ENCODE data around the gene ADIPOR2.
"Not testable (repeated sequence)": the region's sequence is repeated elsewhere in the genome, so short reads cannot be mapped to it uniquely, and the experiment has no call there.

Gene ADIPOR2

DNA sequence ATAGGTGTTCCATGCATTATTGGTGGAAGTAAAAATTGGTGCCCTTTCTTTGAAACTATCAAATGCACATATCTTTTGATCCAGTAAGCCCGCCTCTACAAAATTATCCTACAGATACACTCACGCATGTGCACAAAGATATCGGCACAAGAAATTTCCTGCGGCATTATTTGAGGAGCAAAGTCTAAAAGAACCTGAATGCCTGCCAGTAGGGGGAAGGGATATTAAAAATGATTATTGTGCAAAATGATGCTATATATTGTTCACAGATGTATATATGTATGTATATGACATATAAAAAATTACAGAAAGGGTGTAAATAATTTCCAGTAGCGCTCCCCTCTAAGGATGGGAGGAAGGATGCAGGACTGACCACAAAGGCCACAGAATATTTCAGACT lies 24.7 kb upstream of the ADIPOR2 start:
- no peak for DNase-seq

DNA sequence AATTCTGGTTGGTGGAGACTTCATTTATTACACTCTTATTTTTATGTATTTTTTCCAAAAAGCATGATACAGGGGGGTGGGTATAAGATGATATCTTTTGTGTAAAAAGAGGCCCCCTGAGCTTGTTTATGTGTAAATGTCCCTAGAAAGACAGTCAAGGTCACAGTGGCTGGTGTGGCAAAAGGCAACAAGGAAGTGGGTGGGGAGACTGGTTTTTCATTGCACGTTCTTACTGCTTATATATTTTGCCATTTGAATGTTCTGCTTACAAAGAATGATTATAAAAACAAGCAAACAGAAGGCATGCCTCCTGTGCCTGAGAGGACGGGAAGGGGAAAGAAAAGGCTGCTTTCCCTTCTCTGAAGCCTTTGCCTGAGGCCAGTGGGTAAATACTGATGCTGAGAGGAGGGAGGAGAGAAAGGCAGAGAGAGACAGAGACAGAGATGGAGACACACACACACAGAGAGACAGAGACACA lies 24.1 kb upstream of the ADIPOR2 start:
- DNase-seq, result no peak

DNA sequence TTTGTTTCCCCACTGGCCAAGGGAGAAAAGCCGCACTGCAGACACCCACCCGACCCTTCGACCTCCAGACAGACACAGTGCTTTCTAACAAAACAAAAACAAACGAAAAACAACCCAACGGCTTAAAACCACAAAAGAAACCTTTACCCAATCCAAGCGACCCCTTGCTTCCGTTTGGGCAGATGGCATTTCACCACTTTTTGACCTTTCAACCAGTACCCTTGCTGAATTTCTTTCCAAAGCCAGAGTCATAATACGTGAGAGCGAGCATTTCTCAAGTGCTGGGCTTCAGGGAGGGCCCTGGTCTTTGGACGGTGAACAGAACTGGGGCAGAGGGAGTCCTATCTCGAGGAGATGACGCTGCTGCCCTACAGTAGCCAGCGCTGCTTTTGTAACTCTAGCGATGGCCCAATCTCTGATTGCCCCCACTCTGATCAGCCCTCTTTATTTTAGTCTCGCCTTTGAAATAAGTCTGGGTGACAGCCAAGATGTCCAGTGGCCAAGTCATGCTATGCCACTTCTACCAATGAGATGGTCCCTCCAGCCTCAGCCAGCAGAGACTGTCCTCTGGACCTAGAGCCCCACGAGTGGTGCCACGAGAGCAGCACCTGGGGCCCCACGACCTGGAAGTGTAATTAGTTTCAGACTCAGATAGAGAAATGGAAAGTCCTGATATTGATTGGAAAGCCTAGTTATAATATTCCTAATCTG lies 21.9 kb upstream of the ADIPOR2 start:
- no peak for DNase-seq

DNA sequence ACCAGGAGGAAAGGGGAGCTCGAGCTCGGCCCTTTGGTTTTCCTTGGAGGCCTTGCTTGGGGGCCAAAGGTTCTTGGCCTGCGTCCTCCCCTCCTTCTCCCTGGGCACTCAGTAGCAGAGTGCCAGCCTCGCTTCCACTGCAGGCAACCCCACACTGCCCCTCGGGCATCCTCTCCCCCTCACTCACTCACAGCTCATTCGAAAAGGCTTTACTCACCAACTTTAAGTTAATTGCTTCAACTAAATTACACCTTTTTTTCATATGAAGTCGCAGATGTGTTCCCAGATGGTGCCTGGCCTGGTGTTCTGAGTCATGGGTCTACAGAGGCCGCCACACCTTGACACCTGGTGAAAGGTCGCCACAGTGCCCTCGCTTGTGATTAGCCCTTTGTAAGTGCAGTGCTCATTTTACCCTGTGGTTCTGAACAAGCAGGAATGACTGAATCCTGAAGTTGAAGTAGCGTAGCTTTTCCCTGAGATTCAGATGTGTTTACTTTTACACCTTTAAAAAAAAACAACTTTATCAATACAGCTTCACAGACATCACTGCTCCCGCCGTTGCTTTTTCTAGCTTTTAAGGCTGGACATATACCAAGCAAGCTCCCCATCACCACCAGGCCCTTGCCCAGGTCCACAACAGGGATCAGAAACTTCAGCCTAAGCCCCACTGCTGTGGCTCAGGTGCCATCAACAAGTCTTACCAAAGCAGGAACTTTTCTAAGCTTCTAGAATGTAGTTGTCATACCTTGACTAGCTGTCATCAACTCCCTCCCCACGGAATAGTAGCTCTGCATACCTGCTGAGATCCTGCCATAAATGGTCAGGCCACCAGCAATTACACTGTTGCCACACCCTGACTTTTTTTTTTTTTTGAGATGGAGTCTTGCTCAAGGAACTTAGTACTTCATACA lies 20.3 kb upstream of the ADIPOR2 start:
- no peak for DNase-seq

DNA sequence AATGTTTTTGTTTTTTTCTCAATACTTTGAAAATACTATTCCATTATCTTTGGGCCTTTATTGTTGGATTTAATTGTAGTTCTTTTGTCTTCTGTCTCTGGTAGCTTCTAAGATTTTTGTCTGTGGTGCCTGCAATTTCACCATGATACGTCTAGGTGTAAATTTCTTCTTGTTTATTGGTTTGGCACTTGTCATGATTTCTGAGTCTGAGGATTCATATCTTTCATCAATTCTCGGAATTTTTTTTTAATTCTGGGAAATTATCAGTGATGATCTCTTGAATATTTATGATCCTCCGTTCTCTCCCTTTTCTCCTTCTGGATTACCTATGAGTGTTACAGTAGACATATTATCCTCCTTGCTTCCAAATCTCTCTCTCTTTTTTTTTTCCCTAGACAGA lies 14.8 kb upstream of the ADIPOR2 start:
- DNase-seq, result no peak

DNA sequence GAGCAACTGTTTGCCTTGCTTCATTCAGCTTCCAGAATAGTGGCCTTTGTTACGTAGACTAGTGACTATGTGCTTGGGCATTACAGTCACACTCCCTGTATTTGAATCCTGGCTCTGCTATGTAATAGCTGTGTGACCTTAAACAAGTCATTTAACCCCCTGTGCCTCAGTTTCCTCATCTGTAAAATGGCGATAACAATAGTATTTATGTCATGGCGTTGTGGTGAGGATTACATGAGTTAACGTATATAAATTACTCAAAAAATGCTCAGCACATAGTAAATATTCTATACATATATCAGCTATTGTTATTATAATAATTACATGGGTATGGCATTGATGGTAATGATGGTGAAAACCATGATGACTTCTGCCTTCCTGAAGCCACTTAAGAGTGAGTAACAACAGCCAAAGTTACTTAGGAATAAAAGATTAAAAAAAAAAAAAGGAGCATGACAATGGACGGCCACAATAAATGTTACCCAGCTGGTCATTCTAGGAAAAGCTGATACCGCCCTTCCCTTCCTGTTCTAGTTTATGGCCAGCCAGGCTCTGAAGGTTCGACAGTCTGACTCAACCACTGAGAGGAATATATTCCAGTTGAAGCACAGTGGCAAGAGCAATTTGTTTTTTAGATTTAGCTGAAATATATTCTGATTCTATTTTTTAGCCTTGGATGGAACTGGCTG lies 9.9 kb upstream of the ADIPOR2 start:
- no peak for DNase-seq

DNA sequence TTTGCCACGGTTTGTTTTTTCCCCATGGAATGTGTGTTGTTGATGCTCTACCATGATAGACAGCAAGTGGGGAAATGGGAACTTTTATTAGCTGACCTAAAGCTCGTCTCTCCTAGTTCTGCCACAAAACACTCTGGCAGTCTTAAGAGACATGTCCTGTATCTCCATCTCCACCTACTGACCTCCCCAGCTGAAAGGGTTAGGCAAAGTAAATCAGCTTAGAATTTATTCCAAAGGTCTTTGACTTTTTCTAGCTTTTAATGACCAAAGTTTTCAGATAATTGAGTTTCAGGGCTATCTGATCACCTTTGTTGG lies 9.4 kb upstream of the ADIPOR2 start:
- no peak for DNase-seq

DNA sequence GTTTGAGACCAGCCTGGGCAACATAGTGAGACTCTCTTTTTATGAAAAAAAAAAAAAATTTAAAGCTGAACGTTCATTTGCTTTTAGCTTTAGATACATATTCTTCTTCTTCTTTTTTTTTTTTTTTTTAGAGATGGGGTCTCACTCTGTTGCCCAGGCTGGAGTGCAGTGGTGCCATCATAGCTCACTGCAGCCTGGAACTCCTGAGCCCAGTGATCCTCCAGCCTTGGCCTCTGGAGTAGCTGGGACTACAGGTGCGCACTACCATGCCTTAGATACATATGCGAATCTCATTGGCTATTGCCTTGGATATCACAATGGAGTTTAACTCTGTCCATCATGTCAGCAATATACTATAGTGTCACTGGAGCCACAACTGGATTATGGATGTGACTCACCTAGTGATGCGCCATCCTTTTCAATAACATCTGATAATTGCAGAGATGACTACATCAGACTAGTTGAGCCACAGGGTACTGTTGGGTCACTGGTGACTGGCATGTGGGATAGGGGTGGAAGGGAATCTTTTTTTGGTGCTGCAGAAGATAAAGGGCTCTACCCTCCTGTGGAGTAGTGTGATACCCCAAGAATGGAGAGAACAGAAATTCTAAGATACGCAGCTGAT lies 2.7 kb upstream of the ADIPOR2 start:
- DNase-seq, result no peak

DNA sequence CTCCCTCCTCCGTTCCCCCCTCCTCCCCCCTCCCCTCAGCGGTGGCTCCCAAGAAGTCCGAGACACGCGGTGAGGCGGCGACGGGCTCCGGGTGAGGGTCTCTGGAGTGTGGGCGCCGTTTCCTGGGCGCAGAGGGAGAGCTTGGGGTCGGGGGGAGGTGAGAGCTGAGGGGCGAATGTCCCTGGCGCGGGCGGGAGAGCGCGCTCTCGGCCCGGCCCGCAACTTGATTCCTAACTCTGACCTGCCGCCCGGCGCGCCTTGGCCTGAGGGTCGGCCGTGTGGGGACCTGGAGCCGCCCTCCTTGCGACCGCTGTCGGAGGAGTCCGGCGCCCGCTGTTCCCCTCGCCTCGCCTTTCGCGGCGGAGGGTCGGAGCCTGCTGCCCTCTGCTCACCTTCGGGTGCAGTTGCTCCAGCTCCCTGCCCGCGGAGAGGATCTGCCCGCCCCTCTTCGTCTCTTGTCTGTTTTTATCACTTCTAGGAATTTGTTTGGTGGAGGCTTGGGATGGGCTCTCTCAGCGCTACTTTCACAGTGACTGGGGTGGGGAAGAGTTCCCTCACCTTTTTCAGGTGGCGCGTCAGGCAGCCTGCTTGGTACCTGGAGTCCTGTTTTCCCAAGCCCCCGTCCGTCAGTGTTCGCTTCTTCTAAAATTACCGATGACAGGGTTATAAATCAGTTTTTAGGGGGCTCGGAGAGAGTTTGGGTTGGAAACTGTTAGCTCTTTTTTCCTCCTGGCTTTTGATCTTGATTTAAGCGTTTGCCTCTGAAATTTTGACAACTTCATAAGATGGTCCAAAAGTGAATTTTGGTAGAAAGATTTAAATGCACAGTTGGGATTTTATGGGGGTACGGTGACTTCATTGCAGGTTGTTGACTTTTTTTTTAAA lies 495 bp downstream of the ADIPOR2 start:
- DNase-seq, result no peak

DNA sequence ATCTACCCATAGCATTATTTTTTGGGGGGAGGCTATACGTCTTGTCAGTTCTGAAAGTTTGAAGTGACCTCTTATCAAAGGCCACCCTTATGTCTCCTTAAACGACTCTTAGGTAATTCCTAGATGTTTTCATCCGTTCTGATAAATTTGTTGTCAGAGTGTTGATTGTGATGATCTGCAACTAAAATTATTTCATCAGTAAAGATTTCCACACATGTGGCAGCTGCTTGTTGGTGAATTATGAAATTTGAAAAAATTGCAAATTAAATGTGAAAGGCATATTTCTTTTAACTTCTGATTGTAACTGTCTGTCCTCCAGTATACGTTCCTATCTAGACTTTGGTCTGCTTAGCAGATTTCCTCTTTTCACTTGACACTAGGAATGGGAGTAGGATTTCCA lies 1.4 kb downstream of the ADIPOR2 start:
- DNase-seq, result no peak

DNA sequence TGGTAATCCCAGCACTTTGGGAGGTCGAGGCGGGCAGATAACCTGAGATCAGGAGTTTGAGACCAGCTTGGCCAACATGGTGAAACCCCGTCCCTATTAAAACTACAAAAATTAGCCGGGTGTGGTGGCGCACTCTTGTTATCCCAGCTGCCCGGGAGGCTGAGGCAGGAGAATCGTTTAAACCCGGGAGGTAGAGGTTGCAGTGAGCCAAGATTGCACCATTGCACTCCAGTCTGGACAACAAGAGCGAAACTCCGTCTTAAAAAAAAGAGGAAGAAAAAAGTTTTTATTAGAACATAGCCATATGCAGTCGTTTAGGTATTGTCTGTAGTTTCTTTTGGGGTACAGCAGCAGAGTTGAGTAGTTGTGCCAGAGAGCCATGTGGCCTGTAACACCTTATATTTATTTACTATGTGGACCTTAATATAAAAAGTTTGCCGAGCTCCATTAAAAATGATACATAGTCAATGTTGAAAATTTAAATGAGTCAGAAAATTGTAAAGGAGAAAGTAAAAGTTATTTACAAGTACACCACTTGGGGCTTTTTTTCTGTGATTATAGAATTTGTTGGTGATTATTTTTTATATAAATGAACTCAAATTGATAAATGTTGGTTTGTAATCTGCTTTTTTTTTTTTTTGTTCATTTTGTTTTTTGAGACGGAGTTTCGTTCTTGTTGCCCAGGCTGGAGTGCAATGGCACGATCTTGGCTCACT lies 2.2 kb downstream of the ADIPOR2 start:
- DNase-seq, result no peak

DNA sequence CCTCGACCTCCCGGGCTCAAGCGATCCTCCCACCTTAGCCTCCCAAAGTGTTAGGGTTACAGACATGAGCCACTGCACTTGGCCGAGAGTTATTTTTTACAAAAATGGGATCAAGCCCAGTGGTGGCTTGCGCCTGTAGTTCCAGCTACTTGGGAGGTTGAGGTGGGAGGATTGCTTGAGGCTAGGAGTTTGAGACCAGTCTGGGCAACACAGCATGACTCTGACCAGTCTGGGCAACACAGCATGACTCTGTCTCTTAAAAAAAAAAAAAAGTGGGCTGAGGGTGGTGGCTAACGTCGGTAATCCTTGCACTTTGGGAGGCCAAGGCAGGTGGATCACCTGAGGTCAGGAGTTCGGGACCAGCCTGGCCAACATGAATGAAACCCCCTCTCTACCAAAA lies 4.2 kb downstream of the ADIPOR2 start:
- not testable (repeated sequence) for DNase-seq

DNA sequence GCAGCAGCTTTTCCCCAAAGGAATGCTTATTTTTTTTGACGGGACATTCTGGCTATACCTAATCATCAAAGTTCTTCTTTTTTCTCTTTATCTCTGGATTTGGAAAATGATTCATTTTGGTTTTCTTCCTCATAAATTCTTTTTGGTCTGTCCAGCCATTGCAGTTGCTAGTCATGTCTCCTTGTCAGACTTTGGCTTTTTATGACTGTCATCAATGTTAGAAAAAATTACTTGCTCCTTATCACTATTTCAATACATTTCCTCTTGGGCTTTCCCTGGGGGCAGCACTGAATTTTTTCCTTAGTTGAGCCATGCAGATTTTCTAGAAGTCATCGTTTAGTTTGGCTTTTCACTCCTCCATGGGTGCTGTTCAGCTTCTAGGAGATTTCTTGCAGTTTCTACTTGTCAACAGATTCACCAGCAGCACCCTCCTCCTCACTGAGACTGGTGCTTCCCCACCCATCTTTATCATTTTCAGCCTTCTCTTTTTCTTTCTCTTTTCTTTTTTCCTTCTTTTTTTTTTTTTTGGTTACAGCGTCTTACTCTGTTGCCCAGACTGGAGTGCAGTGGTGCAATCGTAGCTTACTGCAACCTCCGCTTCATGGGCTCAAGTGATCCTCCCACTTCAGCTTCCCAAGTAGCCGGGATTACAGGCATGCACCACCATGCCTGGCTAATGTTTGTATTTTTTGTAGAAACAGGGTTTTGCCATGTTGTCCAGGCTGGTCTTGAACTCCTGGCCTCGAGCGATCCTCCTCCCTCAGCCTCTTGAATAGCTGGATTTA lies 5.2 kb downstream of the ADIPOR2 start:
- no peak for DNase-seq

DNA sequence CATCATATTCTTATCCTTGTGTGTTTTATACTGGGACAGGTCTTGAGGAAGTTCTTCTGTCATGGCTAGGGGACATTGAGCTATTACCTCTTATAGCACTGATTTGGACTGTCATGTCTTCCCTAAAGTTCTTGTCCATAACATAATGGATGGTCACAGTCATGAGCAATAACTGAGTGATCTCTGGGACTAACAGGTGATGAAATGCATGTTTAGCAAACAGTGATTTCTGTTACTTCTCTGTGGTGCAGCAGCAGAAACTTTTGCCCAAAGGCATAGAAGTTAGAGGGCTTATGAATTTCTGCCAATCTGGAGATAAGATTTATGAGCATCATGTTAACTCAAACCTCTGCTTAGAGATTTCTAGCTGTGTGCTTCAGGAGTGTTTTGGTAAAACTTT lies 5.9 kb downstream of the ADIPOR2 start:
- no peak for DNase-seq

DNA sequence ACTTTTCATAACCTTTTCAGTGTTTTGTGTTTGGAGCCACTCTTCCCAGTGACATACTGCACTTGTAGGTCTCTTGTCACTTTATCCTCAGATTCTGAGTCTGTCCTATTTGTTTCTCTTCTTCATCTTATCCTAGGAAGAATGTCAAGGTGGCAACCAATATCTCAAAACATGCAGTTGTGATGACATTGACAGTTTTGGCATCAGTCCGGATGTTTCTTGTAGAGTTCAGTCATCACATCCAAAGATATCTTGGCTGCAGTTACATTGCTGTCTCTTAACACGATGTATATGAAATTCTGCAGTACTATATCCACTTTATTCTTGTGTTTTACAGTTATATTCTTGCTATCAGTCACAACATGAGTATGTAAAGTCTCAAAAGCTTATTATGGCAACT lies 6.4 kb downstream of the ADIPOR2 start:
- DNase-seq, result no peak

DNA sequence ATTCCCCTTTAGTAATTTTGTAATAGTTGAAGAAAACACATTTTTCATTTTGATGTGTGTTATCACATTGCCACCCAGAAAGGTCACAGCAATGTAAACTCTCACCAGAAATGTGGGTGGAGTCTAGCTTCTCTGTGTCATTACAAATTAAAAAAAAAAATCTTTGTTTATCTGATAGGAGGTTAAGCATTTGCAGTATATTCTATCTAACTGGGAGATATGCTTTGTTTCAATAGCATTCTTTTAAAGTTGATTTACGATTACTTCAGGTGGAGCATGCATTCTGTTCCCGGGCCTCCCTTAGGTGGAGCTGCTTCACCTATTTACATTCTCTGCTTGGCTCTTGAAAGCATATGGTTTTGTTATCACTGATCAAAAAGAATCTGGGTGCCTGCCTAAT lies 7.8 kb downstream of the ADIPOR2 start:
- DNase-seq, result no peak

DNA sequence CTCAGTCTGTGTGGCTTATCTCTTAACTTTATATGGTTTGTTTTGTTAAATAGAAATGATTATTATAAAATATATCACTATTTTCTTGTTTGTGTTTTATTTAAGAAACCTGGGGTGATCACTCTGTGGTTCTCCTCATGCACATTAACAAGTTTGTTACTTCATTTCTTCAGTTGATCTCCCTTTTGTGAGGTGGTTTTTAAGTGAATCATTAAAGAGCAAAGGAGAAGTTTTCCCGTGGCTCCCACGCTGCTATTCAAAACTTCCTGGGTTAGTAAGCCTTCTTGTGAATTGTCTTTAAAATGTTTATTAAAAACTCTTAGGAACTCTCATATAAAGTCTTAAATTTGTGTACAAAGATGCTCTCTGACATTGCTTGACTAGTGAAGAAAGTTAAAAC lies 11.8 kb downstream of the ADIPOR2 start:
- no peak for DNase-seq

DNA sequence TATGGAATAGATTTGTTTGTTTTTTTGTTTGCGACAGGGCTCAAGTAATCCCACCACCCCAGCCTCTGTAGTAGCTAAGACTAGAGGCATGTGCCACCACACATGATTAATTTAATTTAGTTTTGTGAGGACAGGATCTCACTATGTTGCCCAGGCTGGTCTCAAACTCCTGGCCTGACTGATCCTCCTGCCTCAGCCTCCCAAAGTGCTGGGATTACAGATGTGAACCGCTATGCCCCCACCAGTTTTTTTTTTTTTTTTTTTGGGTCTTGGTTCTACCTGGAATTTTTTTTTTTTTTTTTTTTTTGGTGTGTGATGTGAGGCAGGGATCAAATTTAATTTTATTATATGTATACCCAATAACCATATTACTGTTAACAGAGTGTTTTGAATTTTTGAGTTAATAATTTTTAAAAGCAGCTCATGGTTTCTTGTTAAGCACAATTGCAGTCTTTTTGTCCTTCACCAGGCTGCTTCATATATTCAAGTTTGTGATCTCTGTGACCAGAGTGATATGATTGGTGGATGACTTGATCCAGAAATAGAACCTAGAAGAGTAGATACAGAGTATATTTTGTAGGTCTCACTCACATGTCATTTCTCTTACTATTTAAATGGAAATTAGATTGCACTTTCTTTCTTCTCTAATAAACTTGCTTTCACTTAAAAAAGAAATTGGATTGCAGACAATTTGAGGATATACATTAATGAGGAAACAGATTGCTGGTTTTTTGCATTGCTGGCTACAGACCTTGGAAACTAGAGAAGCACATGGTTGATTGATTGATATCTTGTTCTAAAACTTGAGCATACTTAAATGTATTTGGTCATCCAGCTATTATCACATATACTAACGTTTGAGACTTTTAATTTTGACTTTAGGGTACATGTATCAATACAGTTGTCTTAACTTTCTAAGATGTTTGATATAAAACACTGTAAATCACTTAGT lies 13.2 kb downstream of the ADIPOR2 start:
- DNase-seq, result no peak

DNA sequence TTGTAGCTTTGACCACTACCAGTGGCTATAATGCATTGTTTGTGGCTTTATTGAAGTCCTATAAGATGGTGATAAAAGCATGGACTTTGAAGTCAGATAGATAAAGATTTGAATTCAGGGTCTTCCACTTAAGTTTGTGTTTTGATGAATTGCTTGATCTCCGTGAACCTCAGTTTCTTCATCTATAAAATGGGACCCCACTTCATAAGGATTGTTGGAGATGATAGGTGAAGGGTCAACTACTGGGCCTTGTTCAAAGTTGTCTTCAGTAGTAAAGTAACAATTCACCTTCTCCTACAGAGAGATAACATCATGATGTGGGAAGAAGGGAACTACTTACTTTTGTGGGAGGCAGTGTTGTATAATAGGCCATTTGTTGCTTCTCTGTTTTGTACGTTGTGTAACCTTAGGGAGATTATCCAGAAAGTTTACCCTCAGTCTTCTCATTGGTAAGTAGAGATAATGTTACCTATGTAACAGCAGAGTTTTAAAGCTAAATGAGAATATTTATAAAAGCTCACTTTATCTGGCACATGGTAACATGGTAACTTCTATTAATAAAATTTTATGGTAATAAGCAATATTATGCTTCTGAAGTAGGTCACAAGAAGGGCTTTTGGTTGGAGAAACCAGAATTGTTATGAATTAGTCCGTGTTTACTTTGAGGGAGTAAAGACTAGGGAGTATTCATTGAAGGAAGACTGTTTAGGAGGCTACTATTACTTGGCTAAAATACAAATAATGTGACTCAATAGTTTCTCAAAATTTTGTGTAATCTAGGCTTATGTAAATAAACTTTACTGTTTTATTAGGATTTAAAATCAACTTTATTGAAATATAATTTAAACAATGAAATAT lies 15.1 kb downstream of the ADIPOR2 start:
- no peak for DNase-seq
